GM21381 (cell line): ENCODE data around the gene CTNNB1.

ENCODE experiments used
- ATAC-seq: cut with Tn5 transposase; IDR thresholded peaks from one replicate; pipeline ENCODE4 v1.9.1; 2021; ENCODE audit warnings: mild to moderate bottlenecking, moderate library complexity; ENCODE audit not compliant: unreplicated experiment

CTNNB1 gene

GRCh38 chr3:41190509-41191284, 8.6 kb upstream of the CTNNB1 start:
- peak; percentile 58 for ATAC-seq

DNA sequence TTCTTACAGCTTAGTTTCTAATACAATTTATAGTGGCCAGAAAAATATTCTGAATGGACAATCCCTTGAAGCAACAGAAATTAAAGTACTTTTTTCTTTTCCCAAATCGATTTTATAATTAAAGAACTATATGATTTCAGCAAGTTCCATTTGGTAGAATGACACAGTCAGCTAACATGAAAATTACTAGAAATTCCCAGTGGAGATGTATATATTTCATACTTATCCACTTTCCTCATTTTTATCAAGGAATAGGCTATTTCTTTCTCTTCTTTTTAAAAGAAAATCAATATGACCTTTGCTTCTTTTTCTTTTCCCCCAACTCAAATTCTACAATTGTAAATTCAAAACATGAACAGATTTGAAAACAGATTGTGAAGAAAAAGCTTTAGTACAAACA, 6.4 kb upstream of the CTNNB1 start:
- ATAC-seq: no peak

- no peak for ATAC-seq
These were observed 5.3 kb upstream of the CTNNB1 start for GRCh38 chr3:41193794-41194539.

DNA sequence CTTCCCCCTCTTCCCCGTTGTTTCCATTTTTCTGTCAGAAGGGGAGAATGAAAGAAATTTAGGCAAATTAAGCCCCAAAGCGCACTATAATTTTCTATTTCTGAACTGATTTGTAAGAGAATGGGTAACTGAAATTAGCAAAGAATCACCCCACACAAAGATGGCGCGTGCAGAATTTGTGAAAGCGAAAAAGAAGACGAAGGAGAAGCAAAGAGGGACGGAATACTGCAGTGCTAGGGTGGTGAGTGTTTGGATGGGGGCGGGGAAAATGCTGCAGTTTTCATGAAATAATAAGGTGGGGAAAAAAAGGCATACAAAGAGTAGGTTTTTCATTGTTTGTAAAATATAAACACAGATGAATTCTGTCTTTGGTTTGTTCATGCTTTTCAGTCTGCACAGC, 4.6 kb upstream of the CTNNB1 start:
- ATAC-seq: no peak

GRCh38 chr3:41195946-41196345, 3.4 kb upstream of the CTNNB1 start:
- no peak for ATAC-seq

- no peak for ATAC-seq
These were observed 2.5 kb upstream of the CTNNB1 start for GRCh38 chr3:41196499-41197410.

- no peak for ATAC-seq
These were observed 1.3 kb upstream of the CTNNB1 start for GRCh38 chr3:41198046-41198445.

DNA sequence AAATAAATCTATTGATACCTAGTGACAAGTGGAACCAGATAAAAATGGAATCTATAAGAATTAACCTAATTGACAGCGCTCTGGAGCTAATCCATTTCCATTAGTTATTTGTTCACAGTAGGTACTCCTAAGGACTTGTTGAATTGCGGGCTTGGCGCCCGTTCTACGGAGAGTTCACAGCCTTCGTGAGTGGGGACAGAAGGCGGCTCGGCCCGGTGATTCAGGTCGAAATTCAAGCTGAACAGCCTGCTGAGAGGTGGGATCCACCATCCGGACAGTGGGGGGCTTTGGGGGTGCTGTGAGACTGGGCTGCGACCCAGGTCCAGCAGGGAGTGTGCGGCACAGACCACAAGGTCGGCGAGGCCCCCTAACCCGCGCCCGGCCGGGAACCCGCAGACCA, 779 bp upstream of the CTNNB1 start:
- ATAC-seq: peak; percentile 5

GRCh38 chr3:41199866-41200668, 762 bp downstream of the CTNNB1 start:
- peak; percentile 17 for ATAC-seq

GRCh38 chr3:41200669-41201021, 1.3 kb downstream of the CTNNB1 start:
- no peak for ATAC-seq

DNA sequence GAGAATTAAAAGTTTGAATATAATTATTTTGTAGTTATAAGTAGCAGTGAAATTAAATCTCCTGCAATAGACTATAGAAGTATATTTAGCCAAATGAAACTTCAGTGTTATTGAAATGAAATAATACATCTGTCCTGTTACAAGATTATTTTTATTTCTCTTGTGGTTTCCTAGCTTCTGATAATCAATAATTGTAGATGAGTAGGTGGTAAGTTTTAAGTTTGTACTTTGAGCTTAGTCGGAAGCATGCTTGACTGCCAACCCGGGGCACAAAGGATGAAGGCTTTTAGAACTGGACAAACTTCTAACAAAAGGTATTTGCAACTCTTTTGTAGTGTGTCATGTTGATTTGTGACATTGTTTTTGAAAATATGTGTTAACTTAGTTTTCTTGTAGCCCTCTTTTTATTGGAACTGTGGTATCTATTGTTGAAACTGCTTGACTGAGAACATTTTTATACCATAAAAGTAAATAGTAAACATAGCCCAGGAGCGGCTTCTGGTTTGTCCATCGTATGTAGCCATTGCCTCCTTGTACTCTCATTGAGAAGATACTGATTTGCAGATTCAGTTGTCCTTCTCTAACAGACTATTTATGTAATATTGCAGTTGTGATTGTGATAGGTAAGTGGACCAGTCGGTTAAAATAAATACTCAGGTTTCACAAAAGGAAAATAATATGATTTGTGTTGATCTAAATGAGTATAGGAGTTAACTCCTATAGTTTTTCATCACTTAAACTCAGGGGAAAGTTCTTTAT, 2.9 kb downstream of the CTNNB1 start:
- ATAC-seq: no peak

DNA sequence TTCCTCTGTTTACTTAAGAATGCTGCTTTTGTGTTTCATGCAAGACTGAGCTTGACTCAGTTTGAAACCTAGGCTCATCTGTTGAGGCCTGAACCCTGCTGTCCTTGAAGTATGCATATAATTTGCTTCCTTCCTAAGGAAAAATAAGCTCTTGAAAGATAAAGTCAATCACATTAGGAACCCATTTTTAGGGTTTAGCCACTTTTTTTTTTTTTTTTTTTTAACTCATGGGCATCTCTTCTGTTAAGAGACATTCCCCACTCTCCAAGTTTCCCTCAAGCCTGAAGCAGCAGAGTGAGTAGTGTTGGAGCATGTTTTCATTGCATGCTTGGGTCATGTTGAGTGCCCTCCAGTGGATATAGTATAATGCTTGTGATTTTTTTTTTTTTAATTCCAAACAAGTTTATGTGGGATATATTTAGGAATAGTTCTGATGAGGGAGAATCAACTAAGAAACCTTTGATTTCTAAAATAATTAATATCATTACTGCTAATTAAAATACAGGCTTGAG, 3.6 kb downstream of the CTNNB1 start:
- no peak for ATAC-seq

GRCh38 chr3:41204369-41204768, 5.1 kb downstream of the CTNNB1 start:
- ATAC-seq: no peak

DNA sequence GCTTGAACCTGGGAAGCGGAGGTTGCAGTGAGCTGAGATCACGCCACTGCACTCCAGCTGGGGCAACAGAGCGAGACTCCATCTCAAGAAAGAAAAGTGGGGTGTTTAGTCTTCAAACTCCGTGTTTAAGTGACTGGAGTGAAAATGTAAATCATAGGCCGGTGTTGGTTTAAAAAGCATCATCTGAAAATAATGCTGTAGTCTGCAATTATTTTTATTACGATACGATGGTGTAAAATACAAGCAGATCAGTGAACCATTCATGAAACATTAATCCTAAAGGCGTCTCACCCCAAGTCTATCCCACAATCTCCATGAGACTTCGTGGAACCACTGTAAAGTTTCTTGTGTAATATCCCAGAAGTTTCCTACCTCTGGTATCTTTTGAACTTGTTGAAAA, 6.3 kb downstream of the CTNNB1 start:
- ATAC-seq: no peak

- no peak for ATAC-seq
These were observed 8.1 kb downstream of the CTNNB1 start for GRCh38 chr3:41207355-41207754.

- ATAC-seq: no peak
These were observed 9.4 kb downstream of the CTNNB1 start for GRCh38 chr3:41208507-41209220.

GRCh38 chr3:41209646-41210045, 10.3 kb downstream of the CTNNB1 start:
- ATAC-seq: no peak

DNA sequence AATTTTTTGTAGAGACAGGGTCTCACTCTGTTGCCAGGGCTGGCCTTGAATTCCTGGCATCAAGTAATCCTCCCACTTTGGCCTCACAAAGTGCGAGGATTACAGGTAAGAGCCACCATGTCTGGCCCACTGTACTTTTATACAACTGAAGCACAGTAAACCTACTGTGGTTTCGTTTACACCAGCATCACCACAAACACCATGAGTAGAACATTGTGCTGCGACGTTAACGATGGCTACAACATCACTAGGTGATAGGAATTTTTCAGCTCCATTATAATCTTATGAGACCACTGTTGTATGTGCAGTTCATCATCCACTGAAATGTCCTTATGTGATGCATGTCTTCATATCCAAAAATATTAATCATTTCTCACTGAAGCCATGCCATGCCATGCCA, 11.7 kb downstream of the CTNNB1 start:
- ATAC-seq: no peak

- ATAC-seq: no peak
These were observed 12.8 kb downstream of the CTNNB1 start for GRCh38 chr3:41212088-41212487.
